ENCODE data around the gene SLC4A5. TPM values are rescaled to one million over a fixed set of nuclear protein-coding genes. Genes with fewer than 3 reads are reported as not detected.

Gene SLC4A5
- total RNA-seq, 2 donors from 2014 or later: 0.45 to 2.8 TPM

GRCh38 chr2:74333175-74333574 lies 10.0 kb downstream of the SLC4A5 start:
- Histone ChIP-seq H3K9me3 (no peaks in the 10 kb centered on the region), H3K4me1 (no peaks in the 10 kb centered on the region), H3K27me3 (no peaks in the 10 kb centered on the region), H3K4me3 (no peak overlapping the region), H3K36me3 (no peaks in the 10 kb centered on the region), H3K27ac (no peak overlapping the region), H3K9ac (ENCODE audit: low read depth in 2 of 2, low read length in 2 of 2) (no peak overlapping the region)
- intact Hi-C loops (cut with DNase I): loop anchor here (5.0 to 10.0 kb wide), 2 partner anchors 64 to 508 kb away; partner anchors contain the start of gene STAMBP
- TF ChIP-seq, protein P1, sequence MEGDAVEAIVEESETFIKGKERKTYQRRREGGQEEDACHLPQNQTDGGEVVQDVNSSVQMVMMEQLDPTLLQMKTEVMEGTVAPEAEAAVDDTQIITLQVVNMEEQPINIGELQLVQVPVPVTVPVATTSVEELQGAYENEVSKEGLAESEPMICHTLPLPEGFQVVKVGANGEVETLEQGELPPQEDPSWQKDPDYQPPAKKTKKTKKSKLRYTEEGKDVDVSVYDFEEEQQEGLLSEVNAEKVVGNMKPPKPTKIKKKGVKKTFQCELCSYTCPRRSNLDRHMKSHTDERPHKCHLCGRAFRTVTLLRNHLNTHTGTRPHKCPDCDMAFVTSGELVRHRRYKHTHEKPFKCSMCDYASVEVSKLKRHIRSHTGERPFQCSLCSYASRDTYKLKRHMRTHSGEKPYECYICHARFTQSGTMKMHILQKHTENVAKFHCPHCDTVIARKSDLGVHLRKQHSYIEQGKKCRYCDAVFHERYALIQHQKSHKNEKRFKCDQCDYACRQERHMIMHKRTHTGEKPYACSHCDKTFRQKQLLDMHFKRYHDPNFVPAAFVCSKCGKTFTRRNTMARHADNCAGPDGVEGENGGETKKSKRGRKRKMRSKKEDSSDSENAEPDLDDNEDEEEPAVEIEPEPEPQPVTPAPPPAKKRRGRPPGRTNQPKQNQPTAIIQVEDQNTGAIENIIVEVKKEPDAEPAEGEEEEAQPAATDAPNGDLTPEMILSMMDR (IDR thresholded peaks at IDR 0.05): no peak
- peak; percentile 44 for DNase-seq

DNA sequence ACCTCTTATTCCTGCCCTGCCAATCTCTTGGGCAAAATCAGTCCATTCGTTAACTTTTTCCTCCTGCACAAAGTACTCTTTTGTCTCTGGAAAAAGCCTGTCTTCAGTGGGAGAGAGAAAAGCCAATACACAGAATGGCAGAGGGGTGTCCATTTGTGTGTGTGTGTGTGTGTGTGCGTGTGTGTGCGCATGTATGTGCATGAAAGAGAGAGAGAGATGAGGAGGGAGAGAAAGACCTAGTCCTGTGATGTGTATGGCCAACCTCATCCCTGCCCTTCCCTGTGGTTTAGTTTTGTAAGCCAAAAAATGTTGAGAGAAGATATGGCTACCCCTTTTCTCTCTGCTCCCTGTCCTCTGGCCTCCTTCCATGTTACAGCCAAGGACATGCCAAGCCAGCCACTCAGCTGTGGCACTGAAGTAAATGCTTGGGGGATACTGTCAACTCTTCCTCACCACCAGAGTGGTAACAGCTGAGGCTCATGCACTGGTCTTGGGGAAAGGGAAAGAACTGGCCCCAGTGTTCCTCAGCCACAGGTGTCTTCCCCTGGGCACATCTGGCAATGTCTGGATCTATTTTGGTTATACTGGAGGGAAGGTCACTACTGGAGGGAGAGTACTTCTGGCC lies 10.6 kb downstream of the SLC4A5 start:
- intact Hi-C loops (cut with DNase I): loop anchor here (5.0 to 10.0 kb wide), 2 partner anchors 65 to 508 kb away; partner anchors contain the start of gene STAMBP
- no peaks in the 10 kb centered on the region for H3K36me3 ChIP-seq
- TF ChIP-seq, protein P1 (IDR thresholded peaks at IDR 0.05): no peak
- H3K4me1 ChIP-seq: no peaks in the 10 kb centered on the region
- H3K27me3 ChIP-seq: no peaks in the 10 kb centered on the region
- no peak overlapping the region for H3K4me3 ChIP-seq
- no peak for DNase-seq
- no peak overlapping the region for H3K9ac ChIP-seq (ENCODE audit: low read depth in 2 of 2, low read length in 2 of 2)
- H3K9me3 ChIP-seq: no peaks in the 10 kb centered on the region
- H3K27ac ChIP-seq: no peak overlapping the region

DNA sequence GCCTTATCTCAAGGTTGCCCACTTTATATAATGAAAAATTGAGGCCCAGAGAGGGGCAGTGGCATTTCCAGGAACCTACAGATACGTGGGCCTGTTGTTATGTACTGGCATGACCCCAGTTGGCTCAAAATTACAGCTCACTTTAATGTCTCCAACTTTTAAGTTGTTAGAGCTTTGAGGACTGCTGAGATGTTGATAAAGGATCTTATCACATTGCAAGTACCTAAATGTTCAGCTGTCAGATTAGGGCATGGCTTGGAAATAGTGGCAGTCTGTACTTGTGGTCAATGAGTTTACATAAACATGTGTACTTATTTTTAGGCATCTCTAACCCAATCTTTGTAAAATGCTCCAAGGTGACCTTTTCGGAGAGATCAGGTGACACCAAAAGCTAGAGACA lies 14.6 kb downstream of the SLC4A5 start:
- Histone ChIP-seq H3K27ac (no peak overlapping the region), H3K9me3 (no peaks in the 10 kb centered on the region), H3K27me3 (no peaks in the 10 kb centered on the region), H3K4me1 (no peaks in the 10 kb centered on the region), H3K4me3 (no peak overlapping the region), H3K9ac (ENCODE audit: low read depth in 2 of 2, low read length in 2 of 2) (no peak overlapping the region), H3K36me3 (no peaks in the 10 kb centered on the region)
- intact Hi-C loops (cut with DNase I): no loop called here
- TF ChIP-seq, protein P1 (IDR thresholded peaks at IDR 0.05): no peak
- no peak for DNase-seq

DNA sequence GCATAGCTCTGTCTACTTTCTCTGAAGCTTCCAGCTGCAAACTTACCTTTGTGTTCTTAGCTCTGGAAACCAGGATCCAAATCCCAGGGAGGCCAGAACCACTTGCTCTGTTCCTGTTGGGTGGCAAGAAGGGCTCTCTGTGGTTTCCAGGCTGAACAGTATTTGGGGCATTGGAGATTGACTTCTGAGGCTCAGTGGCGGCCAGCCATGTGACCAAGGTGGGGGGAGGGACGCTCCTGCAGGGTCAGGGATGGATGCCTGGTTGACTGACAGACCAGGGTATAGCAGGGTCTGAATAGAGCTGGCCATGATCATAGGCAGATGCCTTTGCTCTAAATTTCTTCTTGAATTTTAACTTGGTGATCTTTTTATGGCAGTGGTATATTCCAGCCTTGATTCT lies 15.1 kb downstream of the SLC4A5 start:
- TF ChIP-seq, protein P1 (IDR thresholded peaks at IDR 0.05): no peak
- Histone ChIP-seq H3K27ac (no peak overlapping the region), H3K4me3 (no peak overlapping the region), H3K36me3 (no peaks in the 10 kb centered on the region), H3K4me1 (no peaks in the 10 kb centered on the region), H3K27me3 (no peaks in the 10 kb centered on the region), H3K9me3 (no peaks in the 10 kb centered on the region), H3K9ac (ENCODE audit: low read depth in 2 of 2, low read length in 2 of 2) (no peak overlapping the region)
- no peak for DNase-seq
- intact Hi-C loops (cut with DNase I): no loop called here

DNA sequence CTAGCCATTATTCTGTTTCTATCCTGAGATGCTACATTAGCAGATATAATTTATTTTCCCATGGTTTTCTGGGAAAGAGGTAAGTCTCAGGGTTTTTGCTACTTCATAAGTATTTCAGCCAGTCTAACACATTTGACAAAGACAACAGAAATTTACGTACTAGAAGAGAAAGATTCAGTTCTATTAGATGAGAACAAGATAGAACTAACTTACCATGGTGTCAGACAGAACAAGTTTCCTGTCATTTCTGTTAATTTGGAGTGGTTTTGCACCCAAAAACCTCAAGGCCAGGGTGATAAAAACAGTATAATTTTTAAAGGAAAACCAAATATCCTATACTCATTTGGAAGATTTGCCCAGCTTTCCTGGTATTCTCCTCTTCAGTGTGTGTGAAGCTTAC lies 15.6 kb downstream of the SLC4A5 start:
- no peak overlapping the region for H3K9ac ChIP-seq (ENCODE audit: low read depth in 2 of 2, low read length in 2 of 2)
- no peaks in the 10 kb centered on the region for H3K27me3 ChIP-seq
- no peak overlapping the region for H3K4me3 ChIP-seq
- TF ChIP-seq, protein P1 (IDR thresholded peaks at IDR 0.05): no peak
- H3K27ac ChIP-seq: no peak overlapping the region
- no peaks in the 10 kb centered on the region for H3K4me1 ChIP-seq
- intact Hi-C loops (cut with DNase I): no loop called here
- H3K36me3 ChIP-seq: no peaks in the 10 kb centered on the region
- no peaks in the 10 kb centered on the region for H3K9me3 ChIP-seq
- DNase-seq: no peak

Measured in colonic mucosa (tissue), 4 donors.